Activated T-helper 2 cell treated with anti-CD3 and anti-CD28 coated beads, Interferon-gamma antibody, Interleukin-2, Interleukin-4, amounts not matched to agents 10 μg/mL and 5 μg/mL and 100 μg/mL, durations not matched to agents 14 hours and 24 hours and 36 hours (primary cell): ENCODE results near the gene PCCA. TPM values are rescaled to one million over a fixed set of nuclear protein-coding genes. Genes with fewer than 3 reads are reported as not detected.
"Not testable (repeated sequence)": the region's sequence is repeated elsewhere in the genome, so short reads cannot be mapped to it uniquely, and the experiment has no call there.

ENCODE experiments used
- DNase-seq: peaks from one replicate; pipeline ENCODE4 v3.0.0; 2021; ENCODE audit warnings: low spot score
- H3K27ac Mint-ChIP-seq: one replicate; pipeline ENCODE4 v1.8.0; 2021; ENCODE audit warnings: mixed read lengths
- H3K27me3 Mint-ChIP-seq: one replicate; pipeline ENCODE4 v1.8.0; 2021; ENCODE audit warnings: low read depth, mixed read lengths
- H3K36me3 Mint-ChIP-seq: one replicate; pipeline ENCODE4 v1.8.0; 2021; ENCODE audit warnings: low read depth, mixed read lengths
- H3K4me1 Mint-ChIP-seq: one replicate; pipeline ENCODE4 v1.8.0; 2021; ENCODE audit warnings: low read depth, mixed read lengths
- H3K4me3 Mint-ChIP-seq: one replicate; pipeline ENCODE4 v1.8.0; 2021; ENCODE audit warnings: low read depth, mild to moderate bottlenecking, moderate library complexity, mixed read lengths
- H3K9me3 Mint-ChIP-seq: one replicate; pipeline ENCODE4 v1.8.0; 2021; ENCODE audit warnings: mixed read lengths
- intact Hi-C: fragments of 100-400 bp; cut with micrococcal nuclease; formaldehyde crosslinking; loops from one replicate; pipeline ENCODE4 v1.15.1; 2023
- total RNA-seq: library from RNA; stranded (reverse); gene quantifications from 2 replicates; pipeline ENCODE4 v1.2.3, GENCODE V29; 2022

PCCA gene
- total RNA-seq, 1 donor from 2014 or later: 6.7 TPM

DNA sequence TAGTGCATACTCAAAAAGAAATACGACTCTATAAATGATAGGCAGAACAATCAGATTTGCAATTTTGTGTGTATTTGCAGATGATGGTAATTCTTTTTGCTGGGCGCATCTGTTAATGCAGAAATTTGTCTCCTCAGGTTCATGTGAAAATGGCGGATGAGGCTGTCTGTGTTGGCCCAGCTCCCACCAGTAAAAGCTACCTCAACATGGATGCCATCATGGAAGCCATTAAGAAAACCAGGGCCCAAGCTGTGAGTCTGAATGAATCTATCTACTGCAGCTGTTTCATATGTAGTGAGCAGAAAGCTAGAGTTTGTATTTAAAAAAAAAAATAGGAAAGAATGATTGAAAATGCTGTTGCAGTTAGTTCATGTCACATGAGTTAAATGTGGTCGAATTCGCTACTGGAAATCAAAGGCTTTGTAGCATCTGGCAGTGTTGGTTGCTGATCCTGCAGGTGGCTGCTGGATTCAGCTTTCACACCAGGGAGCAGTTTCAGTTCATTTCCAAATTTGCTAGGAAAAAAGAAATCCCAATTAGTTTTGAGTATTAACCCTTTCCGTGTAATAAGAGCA is 66.0 kb downstream of the PCCA start:
- Mint-ChIP-seq H3K9me3 (no peaks in the 10 kb centered on the region), H3K36me3 (no peaks in the 10 kb centered on the region), H3K4me3 (no peak overlapping the region), H3K4me1 (peaks cover 10% of the 10 kb centered on the region), H3K27me3 (no peaks in the 10 kb centered on the region), H3K27ac (no peak overlapping the region)
- DNase-seq: no peak
- intact Hi-C loops: no loop called here

DNA sequence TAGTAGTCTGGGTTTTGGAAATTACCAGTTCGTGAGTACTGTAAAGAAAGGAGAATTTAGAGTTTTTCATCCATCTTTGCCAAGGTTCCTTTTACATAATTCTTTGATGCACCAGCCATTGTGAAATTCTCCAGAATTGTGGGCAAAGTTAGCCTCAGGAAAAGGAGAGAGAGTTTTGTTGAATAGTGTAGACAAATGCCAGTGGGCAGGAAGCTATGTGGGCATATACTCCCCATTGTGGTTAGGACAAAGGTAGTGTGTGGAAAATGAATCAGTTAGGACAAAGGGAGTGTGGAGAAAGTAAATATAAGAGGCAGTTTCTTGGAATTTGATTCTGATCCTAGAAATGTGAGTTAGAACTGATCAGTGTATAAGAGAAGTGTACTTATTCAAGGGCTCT is 67.9 kb downstream of the PCCA start:
- H3K9me3 Mint-ChIP-seq: no peaks in the 10 kb centered on the region
- no peaks in the 10 kb centered on the region for H3K27me3 Mint-ChIP-seq
- no peak overlapping the region for H3K4me3 Mint-ChIP-seq
- intact Hi-C loops: no loop called here
- no peak overlapping the region for H3K27ac Mint-ChIP-seq
- DNase-seq: no peak
- H3K36me3 Mint-ChIP-seq: no peaks in the 10 kb centered on the region
- H3K4me1 Mint-ChIP-seq: peaks cover 10% of the 10 kb centered on the region

DNA sequence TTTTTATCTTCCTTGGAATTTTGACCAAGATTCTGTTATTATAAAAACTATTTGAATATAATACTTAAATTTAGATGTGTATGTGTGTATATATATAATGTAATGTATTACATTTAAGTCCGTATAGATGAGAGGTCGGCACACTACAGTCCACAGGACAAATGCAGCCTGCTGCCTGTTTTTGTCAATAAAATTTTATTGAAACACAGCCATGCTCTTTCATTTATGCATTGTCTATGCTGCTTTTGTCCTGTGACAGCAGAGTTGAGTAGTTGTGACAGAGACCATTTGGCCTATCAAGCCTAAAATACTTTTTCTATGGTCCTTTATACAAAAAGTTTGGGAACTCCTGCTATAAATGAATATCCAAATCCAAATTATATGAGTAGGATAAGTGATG is 69.7 kb downstream of the PCCA start:
- no peak for DNase-seq
- Mint-ChIP-seq H3K4me3 (no peak overlapping the region), H3K27me3 (peaks cover 2% of the 10 kb centered on the region), H3K27ac (no peak overlapping the region), H3K9me3 (no peaks in the 10 kb centered on the region), H3K36me3 (no peaks in the 10 kb centered on the region), H3K4me1 (peaks cover 10% of the 10 kb centered on the region)
- intact Hi-C loops: no loop called here

DNA sequence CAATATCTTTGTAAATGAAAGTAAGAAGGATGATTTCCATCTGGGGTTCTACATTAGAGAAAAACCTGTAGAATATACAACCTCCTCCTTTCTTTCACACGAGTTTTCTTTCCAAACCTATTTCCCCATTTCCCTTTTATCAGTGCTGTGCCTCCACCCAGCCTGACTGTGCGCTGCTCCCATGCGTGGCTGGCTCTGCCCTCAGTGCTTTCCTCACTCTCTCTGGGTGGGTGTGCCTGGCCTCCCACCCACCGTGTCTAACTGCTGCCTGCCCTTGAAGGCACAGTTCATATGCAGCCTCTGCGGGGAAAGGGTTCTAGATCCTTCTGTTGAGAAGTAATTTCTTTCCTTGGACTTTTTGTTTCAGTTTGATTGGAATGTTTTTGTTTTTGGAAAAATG is 70.7 kb downstream of the PCCA start:
- H3K36me3 Mint-ChIP-seq: no peaks in the 10 kb centered on the region

DNA sequence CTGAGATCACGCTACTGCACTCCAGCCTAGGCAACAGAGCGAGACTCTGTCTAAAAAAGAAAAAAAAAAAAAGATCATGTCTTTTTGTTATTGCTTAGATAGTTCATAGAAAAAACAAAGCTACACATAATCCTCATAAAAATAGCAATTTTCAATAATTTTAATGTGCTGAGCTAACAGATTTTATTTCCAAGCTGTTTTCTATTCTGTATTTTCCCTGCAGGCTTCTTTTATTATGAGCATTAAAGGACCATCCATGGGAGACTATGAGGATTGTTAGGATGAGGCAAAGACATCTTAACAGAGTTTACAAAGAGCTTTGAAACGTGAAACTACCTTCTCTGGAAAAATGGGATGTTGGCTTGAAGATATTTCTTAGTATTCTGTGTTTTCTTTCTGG is 71.6 kb downstream of the PCCA start:
- Mint-ChIP-seq H3K27me3 (peaks cover 2% of the 10 kb centered on the region), H3K27ac (no peak overlapping the region), H3K9me3 (no peaks in the 10 kb centered on the region), H3K4me1 (peaks cover 10% of the 10 kb centered on the region), H3K4me3 (no peak overlapping the region), H3K36me3 (no peaks in the 10 kb centered on the region)
- intact Hi-C loops: no loop called here
- DNase-seq: no peak

More for the DNA sequence above, 70.7 kb downstream of the PCCA start:
- no peak for DNase-seq
- H3K27ac Mint-ChIP-seq: no peak overlapping the region
- H3K4me3 Mint-ChIP-seq: no peak overlapping the region
- H3K4me1 Mint-ChIP-seq: peaks cover 10% of the 10 kb centered on the region
- peaks cover 2% of the 10 kb centered on the region for H3K27me3 Mint-ChIP-seq
- H3K9me3 Mint-ChIP-seq: no peaks in the 10 kb centered on the region
- intact Hi-C loops: no loop called here

DNA sequence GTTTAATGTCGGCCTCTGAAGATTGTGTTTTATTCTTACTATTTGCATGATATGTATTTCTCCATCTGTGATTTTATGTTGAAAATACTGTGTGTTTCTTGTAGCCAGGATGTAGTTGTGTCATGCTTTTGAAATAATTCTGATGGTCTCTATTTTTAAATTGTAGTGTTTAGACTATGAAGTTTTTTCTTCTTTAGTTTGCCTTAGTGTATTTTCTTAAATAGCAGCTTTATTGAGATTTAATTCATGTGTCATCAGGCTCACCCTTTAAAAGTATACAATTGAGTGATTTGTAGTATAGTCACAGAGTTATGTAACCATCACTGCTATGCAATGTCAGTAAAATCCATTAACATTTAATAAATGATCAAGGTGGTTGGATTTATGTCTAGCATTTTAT is 74.5 kb downstream of the PCCA start:
- intact Hi-C loops: no loop called here
- Mint-ChIP-seq H3K9me3 (no peaks in the 10 kb centered on the region), H3K27me3 (peaks cover 2% of the 10 kb centered on the region), H3K4me3 (no peak overlapping the region), H3K27ac (no peak overlapping the region), H3K36me3 (no peaks in the 10 kb centered on the region), H3K4me1 (peaks cover 5% of the 10 kb centered on the region)
- no peak for DNase-seq

DNA sequence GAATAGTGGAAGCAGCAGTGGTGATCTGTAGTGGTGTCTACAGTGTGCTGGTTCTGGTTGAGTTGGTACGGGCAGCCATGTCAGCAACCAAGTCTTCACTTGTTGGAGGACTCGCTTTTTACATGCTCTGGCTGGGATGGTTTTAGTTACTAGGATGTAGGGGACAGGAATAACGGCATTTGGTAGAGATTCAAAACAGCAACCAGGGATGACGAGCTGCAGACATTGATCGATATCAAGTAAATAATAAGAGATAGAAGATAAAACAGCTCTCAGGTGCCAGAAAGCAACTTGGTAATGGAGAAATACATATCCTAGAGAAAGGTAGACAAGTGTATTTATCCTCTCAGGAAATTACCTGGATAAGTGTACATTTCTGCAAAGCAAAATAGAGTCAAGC is 84.3 kb downstream of the PCCA start:
- H3K4me1 Mint-ChIP-seq: peaks cover 6% of the 10 kb centered on the region
- peaks cover 4% of the 10 kb centered on the region for H3K36me3 Mint-ChIP-seq
- no peaks in the 10 kb centered on the region for H3K27me3 Mint-ChIP-seq
- no peak overlapping the region for H3K4me3 Mint-ChIP-seq
- no peak for DNase-seq
- intact Hi-C loops: no loop called here
- H3K27ac Mint-ChIP-seq: no peak overlapping the region
- H3K9me3 Mint-ChIP-seq: peaks cover 7% of the 10 kb centered on the region

DNA sequence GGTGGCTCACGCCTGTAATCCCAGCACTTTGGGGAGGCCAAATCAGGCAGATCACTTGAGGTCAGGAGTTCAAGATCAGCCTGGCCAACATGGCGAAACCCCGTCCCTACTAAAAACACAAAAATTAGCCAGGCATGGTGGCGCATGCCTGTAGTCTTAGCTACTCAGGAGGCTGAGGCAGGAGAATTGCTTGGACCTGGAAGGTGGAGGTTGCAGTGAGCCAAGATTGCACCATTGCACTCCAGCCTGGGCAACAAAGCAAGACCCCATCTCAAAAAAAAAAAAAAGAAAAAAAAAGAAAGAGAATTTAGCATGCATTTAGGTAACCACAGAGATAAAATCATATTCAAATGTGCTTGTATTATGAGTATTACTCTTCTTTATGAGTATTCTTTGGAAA is 85.6 kb downstream of the PCCA start:
- H3K4me1 Mint-ChIP-seq, intact Hi-C loops: not testable (repeated sequence)

DNA sequence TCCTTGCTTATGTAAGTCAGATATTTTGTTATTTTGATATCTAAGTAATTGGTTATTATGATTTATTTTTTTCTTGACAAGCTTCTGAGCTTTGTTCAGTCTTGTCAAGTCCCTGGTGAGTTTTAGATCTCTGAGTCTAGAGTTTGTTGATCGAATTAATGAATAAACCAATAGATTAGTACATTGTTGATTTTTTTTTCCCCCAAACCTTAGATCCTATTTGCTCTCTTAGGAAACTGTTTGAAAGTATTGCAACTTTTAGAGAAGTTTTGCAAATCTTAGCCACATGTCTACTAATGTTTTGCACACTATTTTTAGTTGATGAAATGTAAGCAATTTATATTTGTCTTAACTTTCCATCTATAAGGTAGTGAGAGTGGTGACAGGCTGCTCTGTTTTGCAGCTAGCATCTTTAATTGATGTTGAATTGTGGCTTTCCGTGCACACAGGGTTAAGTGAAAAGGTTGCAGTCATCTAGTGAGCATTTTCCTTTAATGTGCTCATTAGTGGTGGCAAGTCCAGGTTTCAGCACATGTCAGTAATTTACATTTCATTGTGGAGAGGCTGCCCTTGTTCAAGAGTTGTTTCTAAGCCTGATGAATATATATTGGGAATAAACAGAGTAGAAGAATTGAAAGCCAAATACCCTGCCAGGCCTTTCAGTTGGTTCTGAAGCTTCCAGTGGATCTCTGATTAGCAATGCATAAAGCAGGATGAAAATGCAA is 86.3 kb downstream of the PCCA start:
- H3K27ac Mint-ChIP-seq: no peak overlapping the region
- peaks cover 4% of the 10 kb centered on the region for H3K36me3 Mint-ChIP-seq

More for the DNA sequence above, 85.6 kb downstream of the PCCA start:
- not testable (repeated sequence) for H3K27ac Mint-ChIP-seq, H3K9me3 Mint-ChIP-seq, DNase-seq, H3K27me3 Mint-ChIP-seq, H3K36me3 Mint-ChIP-seq, H3K4me3 Mint-ChIP-seq

DNA sequence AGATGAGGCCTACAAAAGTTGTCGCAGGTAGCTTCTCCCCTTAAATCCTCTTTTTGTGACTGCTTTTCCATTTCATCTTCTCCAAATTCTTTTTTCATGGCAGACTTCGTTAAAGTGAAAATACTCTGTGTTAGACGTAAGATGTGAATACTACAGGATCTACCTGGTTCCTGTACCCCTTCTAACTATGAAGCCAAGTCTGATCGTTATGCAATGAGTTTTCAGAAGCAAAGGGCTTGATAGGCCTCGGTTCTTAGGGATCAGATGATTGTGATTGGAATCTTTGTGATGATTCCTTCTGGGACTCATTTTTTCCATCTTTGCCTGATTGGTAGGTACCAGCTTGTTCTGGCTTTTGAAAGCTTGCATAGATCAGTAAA is 86.9 kb downstream of the PCCA start:
- Mint-ChIP-seq H3K27ac (no peak overlapping the region), H3K9me3 (peaks cover 7% of the 10 kb centered on the region), H3K36me3 (peaks cover 4% of the 10 kb centered on the region), H3K4me1 (peaks cover 6% of the 10 kb centered on the region), H3K27me3 (no peaks in the 10 kb centered on the region), H3K4me3 (no peak overlapping the region)
- intact Hi-C loops: no loop called here
- DNase-seq: no peak

More for the DNA sequence above, 86.3 kb downstream of the PCCA start:
- Mint-ChIP-seq H3K9me3 (peaks cover 7% of the 10 kb centered on the region), H3K27me3 (no peaks in the 10 kb centered on the region), H3K4me3 (no peak overlapping the region), H3K4me1 (peaks cover 6% of the 10 kb centered on the region)
- intact Hi-C loops: no loop called here
- DNase-seq: no peak

DNA sequence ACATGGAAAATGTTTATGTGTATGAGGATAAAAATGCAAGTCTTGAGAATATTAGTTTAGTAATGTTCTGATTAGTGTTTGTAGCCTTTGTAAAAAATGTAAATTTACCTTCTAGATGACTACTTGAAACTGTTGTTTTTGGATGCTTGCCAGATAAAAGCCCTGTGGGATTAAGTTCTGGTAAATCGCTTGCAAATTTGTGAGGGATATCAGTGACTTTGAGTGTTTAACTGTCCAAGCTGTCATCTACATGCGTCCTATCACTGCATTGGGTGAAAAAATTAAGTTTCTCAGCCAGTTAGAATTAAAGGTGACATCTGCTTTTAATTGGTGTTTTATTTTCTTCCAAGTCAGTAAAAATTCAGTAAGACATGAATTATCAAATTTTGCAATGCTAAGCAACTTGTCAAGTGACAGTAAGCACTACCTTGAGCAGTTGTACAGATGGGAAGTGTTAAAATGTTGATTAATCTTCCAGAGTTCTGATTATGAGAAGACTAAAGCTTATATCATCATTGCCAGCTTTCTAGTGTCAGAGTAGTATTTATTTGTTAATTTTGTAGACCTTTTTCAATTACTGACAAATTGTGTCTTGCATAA is 88.0 kb downstream of the PCCA start:
- H3K27me3 Mint-ChIP-seq: no peaks in the 10 kb centered on the region
- intact Hi-C loops: no loop called here
- H3K36me3 Mint-ChIP-seq: peaks cover 4% of the 10 kb centered on the region
- peaks cover 7% of the 10 kb centered on the region for H3K9me3 Mint-ChIP-seq
- no peak for DNase-seq
- H3K4me1 Mint-ChIP-seq: peaks cover 6% of the 10 kb centered on the region
- H3K27ac Mint-ChIP-seq: no peak overlapping the region
- no peak overlapping the region for H3K4me3 Mint-ChIP-seq

DNA sequence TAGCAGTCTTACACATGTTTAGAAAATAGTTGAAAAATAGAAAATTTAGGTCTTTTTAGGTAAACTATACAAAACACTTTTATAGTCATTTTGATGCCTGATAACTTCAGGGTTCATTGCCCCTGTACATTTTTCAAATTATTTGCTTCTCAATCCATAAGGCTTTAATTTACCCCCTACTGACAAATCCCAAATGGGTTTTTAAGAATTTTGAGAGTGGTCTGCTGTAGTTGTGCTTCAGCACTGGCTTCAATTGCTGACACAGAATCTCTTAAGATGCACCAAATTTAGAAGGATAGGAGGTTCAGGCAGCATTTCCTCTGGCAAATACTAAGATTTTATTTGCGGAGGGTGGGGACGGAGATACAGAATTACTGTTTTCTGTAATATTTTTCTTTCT is 89.4 kb downstream of the PCCA start:
- no peak overlapping the region for H3K4me3 Mint-ChIP-seq
- no peaks in the 10 kb centered on the region for H3K36me3 Mint-ChIP-seq
- DNase-seq: no peak
- H3K27ac Mint-ChIP-seq: no peak overlapping the region
- H3K27me3 Mint-ChIP-seq: no peaks in the 10 kb centered on the region
- peaks cover 14% of the 10 kb centered on the region for H3K4me1 Mint-ChIP-seq
- intact Hi-C loops: no loop called here
- peaks cover 1% of the 10 kb centered on the region for H3K9me3 Mint-ChIP-seq

DNA sequence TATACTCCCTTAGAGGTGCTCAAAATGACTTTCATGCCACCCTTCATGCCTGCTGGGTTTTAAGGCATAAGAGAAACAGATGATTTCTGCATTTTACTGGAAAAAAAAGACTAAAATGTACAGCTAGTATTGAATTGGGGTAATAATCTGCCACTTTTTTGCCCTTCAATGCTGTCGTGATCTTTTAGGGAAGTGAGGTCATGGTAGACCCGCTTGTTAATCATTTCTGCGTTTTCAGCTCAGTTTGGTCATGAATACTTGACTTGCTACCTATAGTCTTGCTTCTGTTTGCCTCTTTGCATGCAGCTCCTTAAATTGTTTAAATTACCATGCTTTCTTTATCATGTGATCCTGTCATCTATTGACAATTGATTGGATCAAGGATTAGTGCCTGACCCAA is 90.4 kb downstream of the PCCA start:
- Mint-ChIP-seq H3K27me3 (no peaks in the 10 kb centered on the region), H3K4me3 (no peak overlapping the region), H3K36me3 (no peaks in the 10 kb centered on the region), H3K9me3 (no peaks in the 10 kb centered on the region), H3K4me1 (peaks cover 17% of the 10 kb centered on the region), H3K27ac (no peak overlapping the region)
- no peak for DNase-seq
- intact Hi-C loops: no loop called here
